OCI-LY1 (cell line): ENCODE results near the gene RARG.

ENCODE experiments used
- H2AFZ ChIP-seq: fragments of 200-600 bp; sonication (generic), shearing (Covaris generic); 2 replicates; pipeline ENCODE4 v1.6.0; 2014; ENCODE audit warnings: antibody characterized with exemption, mild to moderate bottlenecking, low read length
- H3F3A ChIP-seq: fragments of 200-600 bp; sonication (generic), shearing (Covaris generic); 2 replicates; pipeline ENCODE4 v1.6.0; 2014; ENCODE audit warnings: mild to moderate bottlenecking, antibody characterized with exemption, low read length, moderate library complexity; ENCODE audit not compliant: insufficient read depth
- H3K27ac ChIP-seq: fragments of 200-600 bp; sonication (generic); 2 replicates; pipeline ENCODE4 v1.5.1; 2014; ENCODE audit warnings: low read length, mixed run types, mild to moderate bottlenecking, low read depth; ENCODE audit not compliant: poor library complexity, severe bottlenecking
- H3K27me3 ChIP-seq: fragments of 200-600 bp; sonication (generic); 2 replicates; pipeline ENCODE4 v1.6.0; 2014; ENCODE audit warnings: antibody characterized with exemption, mild to moderate bottlenecking, low read length, moderate library complexity; ENCODE audit not compliant: insufficient read depth
- H3K36me3 ChIP-seq: fragments of 200-600 bp; sonication (generic); 2 replicates; pipeline ENCODE4 v1.6.1; 2014; ENCODE audit warnings: mild to moderate bottlenecking, antibody characterized with exemption, low read length, moderate library complexity, mixed read lengths; ENCODE audit not compliant: insufficient read depth
- H3K4me1 ChIP-seq: fragments of 200-600 bp; sonication (generic); 2 replicates; pipeline ENCODE4 v1.5.1; 2014; ENCODE audit warnings: mild to moderate bottlenecking, low read length, moderate library complexity; ENCODE audit not compliant: insufficient read depth, severe bottlenecking
- H3K4me2 ChIP-seq: fragments of 200-600 bp; sonication (generic), shearing (Covaris generic); 2 replicates; pipeline ENCODE4 v1.6.1; 2014; ENCODE audit warnings: low read length
- H3K4me3 ChIP-seq: fragments of 200-600 bp; sonication (generic); 2 replicates; pipeline ENCODE4 v1.5.1; 2014; ENCODE audit warnings: low read length, low read depth, mild to moderate bottlenecking, mixed read lengths; ENCODE audit not compliant: poor library complexity, severe bottlenecking
- H3K79me2 ChIP-seq: fragments of 200-600 bp; shearing (Covaris generic); 2 replicates; pipeline ENCODE4 v1.6.1; 2016; ENCODE audit warnings: mixed run types, low read length, mixed read lengths; ENCODE audit not compliant: insufficient read depth
- H3K9ac ChIP-seq: fragments of 200-600 bp; sonication (generic), shearing (Covaris generic); 2 replicates; pipeline ENCODE4 v1.6.1; 2014; ENCODE audit warnings: mild to moderate bottlenecking, low read length, mixed read lengths
- H3K9me2 ChIP-seq: fragments of 200-600 bp; sonication (generic), shearing (Covaris generic); 2 replicates; pipeline ENCODE4 v1.6.1; 2014; ENCODE audit warnings: low read depth, mild to moderate bottlenecking, low read length, mixed read lengths
- H3K9me3 ChIP-seq: fragments of 200-600 bp; shearing (Covaris generic); 2 replicates; pipeline ENCODE4 v1.6.1; 2014; ENCODE audit warnings: low read length, mixed read lengths
- H4K20me1 ChIP-seq: fragments of 200-600 bp; sonication (generic), shearing (Covaris generic); 2 replicates; pipeline ENCODE4 v1.6.0; 2016; ENCODE audit warnings: mild to moderate bottlenecking, low read length; ENCODE audit not compliant: insufficient read depth
- EZH2 ChIP-seq: fragments of 200-600 bp; sonication (generic), shearing (Covaris generic); IDR thresholded peaks from 2 replicates; pipeline ENCODE4 v1.8.0; 2017; ENCODE audit warnings: borderline replicate concordance, mixed run types, mild to moderate bottlenecking, antibody characterized with exemption, low read length, moderate library complexity, mixed read lengths
- TF ChIP-seq, protein P1 (sequence below): fragments of 200-600 bp; sonication (generic), shearing (Covaris generic); IDR thresholded peaks from 2 replicates; pipeline ENCODE4 v1.5.1; 2017; ENCODE audit warnings: mild to moderate bottlenecking, antibody characterized with exemption, low read length, moderate library complexity, mixed read lengths

RARG gene

DNA sequence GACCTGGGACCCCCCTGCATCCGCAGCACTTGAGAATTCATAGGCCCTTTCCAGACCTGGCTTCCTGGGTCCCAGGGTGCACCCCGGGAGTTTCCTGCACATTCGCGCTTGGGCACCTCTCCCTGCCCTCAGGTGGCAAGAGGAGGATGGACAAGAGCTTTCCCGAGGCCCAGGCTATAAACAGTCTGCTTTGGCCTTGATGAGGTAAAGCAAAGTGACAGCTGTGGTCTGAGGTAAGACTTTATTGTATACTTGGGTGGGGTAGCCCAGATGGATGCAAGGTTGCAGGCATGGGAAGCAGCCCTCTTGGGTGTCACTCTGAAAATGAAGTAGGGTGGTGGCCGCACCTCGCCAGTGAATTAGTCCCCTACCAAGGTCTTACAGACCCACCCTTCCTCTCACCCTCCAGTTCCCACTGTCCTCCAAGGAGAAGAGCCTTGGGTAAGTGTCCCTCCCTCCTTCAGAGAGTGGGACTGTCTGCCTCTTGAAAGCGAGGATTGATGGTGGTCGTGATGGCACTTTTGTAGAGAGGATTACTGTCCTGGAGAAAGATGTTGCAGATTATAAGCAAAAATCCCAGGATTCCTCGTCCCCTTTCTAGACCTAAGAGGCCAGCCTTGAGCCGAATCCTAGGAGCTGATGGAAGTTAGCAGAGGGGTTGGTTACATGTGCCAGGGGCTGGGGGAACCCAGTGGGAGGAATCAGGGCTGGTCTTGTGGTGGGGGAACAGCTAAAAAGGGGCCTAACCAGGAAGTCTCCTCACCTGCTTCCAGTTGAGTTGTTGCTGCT lies 40.7 kb downstream of the RARG start:
- H3K4me1 ChIP-seq, result peaks cover 5% of the 10 kb centered on the region
- H2AFZ ChIP-seq, result no peak overlapping the region
- H3K79me2 ChIP-seq, result no peaks in the 10 kb centered on the region
- no peaks in the 10 kb centered on the region for H3K9me2 ChIP-seq
- H3K9me3 ChIP-seq, result no peaks in the 10 kb centered on the region
- H4K20me1 ChIP-seq, result no peaks in the 10 kb centered on the region
- no peak overlapping the region for H3K4me3 ChIP-seq
- H3K9ac ChIP-seq, result no peak overlapping the region
- H3K27me3 ChIP-seq, result no peaks in the 10 kb centered on the region
- H3K36me3 ChIP-seq, result peaks cover 46% of the 10 kb centered on the region
- H3F3A ChIP-seq, result no peaks in the 10 kb centered on the region; the same call in 1 of the 2 replicates
- no peak overlapping the region for H3K27ac ChIP-seq
- TF ChIP-seq EZH2, result no peak
- TF ChIP-seq, protein P1, sequence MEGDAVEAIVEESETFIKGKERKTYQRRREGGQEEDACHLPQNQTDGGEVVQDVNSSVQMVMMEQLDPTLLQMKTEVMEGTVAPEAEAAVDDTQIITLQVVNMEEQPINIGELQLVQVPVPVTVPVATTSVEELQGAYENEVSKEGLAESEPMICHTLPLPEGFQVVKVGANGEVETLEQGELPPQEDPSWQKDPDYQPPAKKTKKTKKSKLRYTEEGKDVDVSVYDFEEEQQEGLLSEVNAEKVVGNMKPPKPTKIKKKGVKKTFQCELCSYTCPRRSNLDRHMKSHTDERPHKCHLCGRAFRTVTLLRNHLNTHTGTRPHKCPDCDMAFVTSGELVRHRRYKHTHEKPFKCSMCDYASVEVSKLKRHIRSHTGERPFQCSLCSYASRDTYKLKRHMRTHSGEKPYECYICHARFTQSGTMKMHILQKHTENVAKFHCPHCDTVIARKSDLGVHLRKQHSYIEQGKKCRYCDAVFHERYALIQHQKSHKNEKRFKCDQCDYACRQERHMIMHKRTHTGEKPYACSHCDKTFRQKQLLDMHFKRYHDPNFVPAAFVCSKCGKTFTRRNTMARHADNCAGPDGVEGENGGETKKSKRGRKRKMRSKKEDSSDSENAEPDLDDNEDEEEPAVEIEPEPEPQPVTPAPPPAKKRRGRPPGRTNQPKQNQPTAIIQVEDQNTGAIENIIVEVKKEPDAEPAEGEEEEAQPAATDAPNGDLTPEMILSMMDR, result no peak
- H3K4me2 ChIP-seq, result no peak overlapping the region

DNA sequence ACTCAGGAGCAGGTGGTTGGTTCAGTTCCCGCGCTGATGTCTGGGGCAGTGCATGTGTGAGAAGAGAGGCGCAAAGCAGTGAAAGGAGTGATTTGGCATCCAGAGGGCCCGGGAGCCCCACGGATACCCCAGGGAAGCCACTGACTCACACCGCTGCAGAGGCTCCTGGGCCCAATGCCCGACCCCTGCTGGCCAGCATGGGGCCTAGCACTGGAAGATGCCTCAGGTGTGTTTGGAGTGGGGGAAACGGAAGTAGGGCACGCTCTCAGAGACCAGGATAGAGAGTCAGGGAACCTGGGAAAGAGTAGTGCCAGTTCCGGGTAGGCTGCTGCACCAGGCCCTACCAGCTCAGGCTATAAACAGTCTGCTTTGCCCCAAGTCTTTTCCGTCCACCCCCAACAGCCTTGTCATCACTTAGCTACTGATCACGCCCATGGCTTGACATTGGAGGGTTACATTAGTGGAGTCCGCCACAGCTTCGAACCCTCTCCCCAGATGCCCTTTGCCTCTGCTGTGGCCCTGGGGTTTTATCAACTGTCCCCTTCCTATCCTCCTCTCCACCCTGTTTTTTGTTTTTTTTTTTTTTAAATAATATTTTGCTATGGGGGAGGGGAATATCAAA lies 41.8 kb downstream of the RARG start:
- Histone ChIP-seq H4K20me1 (no peaks in the 10 kb centered on the region), H3K9me3 (no peaks in the 10 kb centered on the region), H3K27me3 (no peaks in the 10 kb centered on the region), H3K4me1 (no peaks in the 10 kb centered on the region), H3K4me2 (no peak overlapping the region; the same call in 1 of the 2 replicates), H3K79me2 (no peaks in the 10 kb centered on the region), H3K36me3 (peaks cover 57% of the 10 kb centered on the region), H3F3A (peaks cover 2% of the 10 kb centered on the region; the same call in 1 of the 2 replicates), H3K9ac (no peak overlapping the region), H2AFZ (no peak overlapping the region), H3K27ac (no peak overlapping the region), H3K9me2 (no peaks in the 10 kb centered on the region), H3K4me3 (no peak overlapping the region)
- TF ChIP-seq EZH2, result no peak
- TF ChIP-seq, protein P1, result peak; percentile 86

DNA sequence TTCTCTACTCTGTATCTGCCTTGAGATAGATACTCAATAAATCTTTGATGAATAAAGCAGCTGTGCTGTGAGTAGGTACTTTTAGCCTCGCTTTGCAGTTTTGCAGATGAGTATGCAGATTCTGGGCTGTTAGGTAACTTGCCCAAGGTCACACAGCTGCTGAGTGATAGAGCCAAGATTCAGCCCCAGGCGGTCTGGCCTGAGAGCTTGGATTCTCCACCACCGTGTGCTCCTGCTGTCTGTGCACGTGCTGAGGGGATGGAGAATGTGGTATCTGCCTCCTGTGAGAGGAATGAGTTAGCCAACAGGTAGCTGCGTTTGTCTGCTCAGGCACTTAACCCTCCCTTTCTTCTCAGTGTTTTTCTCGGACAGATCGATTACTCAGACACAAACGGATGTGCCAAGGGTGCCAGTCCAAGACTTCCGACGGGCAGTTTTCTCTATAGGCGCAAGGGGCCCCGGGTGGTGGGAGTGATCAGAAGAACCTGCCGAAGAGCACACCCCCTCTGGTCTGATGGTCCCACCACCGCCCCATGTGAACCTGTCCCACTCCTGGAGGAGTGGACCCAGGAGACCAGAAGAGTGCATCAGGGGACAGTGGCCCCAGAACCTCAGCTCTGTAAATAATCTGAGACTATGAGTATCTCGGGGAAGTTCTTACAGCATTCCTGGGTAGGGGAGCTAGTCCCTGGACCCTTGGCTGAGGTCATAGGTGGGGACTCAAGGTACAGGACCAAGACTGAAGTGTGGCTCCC lies 44.7 kb downstream of the RARG start:
- Histone ChIP-seq H3K4me2 (no peak overlapping the region), H3K9ac (no peak overlapping the region), H3K9me2 (no peaks in the 10 kb centered on the region), H2AFZ (no peak overlapping the region), H3K4me3 (no peak overlapping the region), H3K79me2 (no peaks in the 10 kb centered on the region), H4K20me1 (no peaks in the 10 kb centered on the region), H3F3A (0 out of 2 replicates have a peak, but pooled peaks cover 2% of the 10 kb centered on the region), H3K9me3 (no peaks in the 10 kb centered on the region), H3K27ac (no peak overlapping the region), H3K27me3 (no peaks in the 10 kb centered on the region), H3K36me3 (peaks cover 81% of the 10 kb centered on the region), H3K4me1 (peaks cover 12% of the 10 kb centered on the region)
- TF ChIP-seq, protein P1, result no peak
- no peak for TF ChIP-seq EZH2
